A549 (cell line): Measurements from ENCODE around the gene SNU13. TPM values are rescaled to one million over a fixed set of nuclear protein-coding genes. Genes with fewer than 3 reads are reported as not detected.

Experiments used
- ATAC-seq, 2 experiments: fragments of 200-7000 bp in 1 of 2; fragments of >200 bp in 1 of 2; cut with Nextera tagmentation in 1 of 2; cut with Tn5 transposase in 1 of 2; 3 replicates each; pipeline versions ENCODE4 v1.8.0 to v1.9.1; 2018 to 2020; ENCODE audit warnings: mild to moderate bottlenecking in 1 of 2, moderate library complexity in 1 of 2
- CTCF ChIA-PET: fragments of 300-600 bp; sonication (Branson Sonifier 250); formaldehyde crosslinking; extraction: SDS; loops from one replicate; lab custom pipeline; 2021; ENCODE audit warnings: antibody characterized with exemption, inconsistent platforms; lab: Yijun Ruan, JAX
- POLR2A ChIA-PET: fragments of 350-600 bp; formaldehyde crosslinking; extraction: SDS; loops from one replicate; lab custom pipeline; 2021; ENCODE audit warnings: antibody characterized with exemption, inconsistent platforms; lab: Yijun Ruan, JAX
- DNase-seq, 2 experiments: peaks; one replicate each; pipeline versions ENCODE4 v3.0.0 to v3.0.0-alpha.2; 2011 to 2016; ENCODE audit warnings: low read depth in 1 of 2, low spot score in 1 of 2
- FAIRE-seq: peaks from 2 replicates; lab custom pipeline; 2011; peaks lifted over from hg19 to GRCh38; lab: Jason Lieb, UNC
- H3K27ac ChIP-seq, 2 experiments: fragments of >200 bp; sonication (Bioruptor Twin); formaldehyde crosslinking; 3 replicates each; pipeline ENCODE4 v1.5.1; 2016 to 2017
- H3K4me1 ChIP-seq: fragments of >200 bp; sonication (Bioruptor Twin); formaldehyde crosslinking; 3 replicates; pipeline ENCODE4 v1.6.1; 2016
- H3K4me2 ChIP-seq: fragments of >200 bp; sonication (Bioruptor Twin); formaldehyde crosslinking; 3 replicates; pipeline ENCODE4 v1.6.1; 2016
- H3K4me3 ChIP-seq: fragments of >200 bp; sonication (Bioruptor Twin); formaldehyde crosslinking; 3 replicates; pipeline ENCODE4 v1.5.1; 2016
- H3K9me3 ChIP-seq: fragments of >200 bp; sonication (Bioruptor Twin); formaldehyde crosslinking; 3 replicates; pipeline ENCODE4 v1.6.1; 2016
- ATOH8 ChIP-seq: fragments of 250-450 bp; sonication (Bioruptor Pico); IDR thresholded peaks from 2 replicates; pipeline ENCODE4 v1.5.0; 2020; ENCODE audit warnings: low read depth, mild to moderate bottlenecking, moderate library complexity
- BHLHE40 ChIP-seq: IDR thresholded peaks from 2 replicates; pipeline ENCODE4 v1.6.1; 2012; ENCODE audit warnings: low read depth, low read length, inconsistent platforms
- CEBPB ChIP-seq, 2 experiments: fragments of >200 bp in 1 of 2; sonication (Bioruptor Twin) in 1 of 2; formaldehyde crosslinking in 1 of 2; IDR thresholded peaks; 2 replicates each; pipeline ENCODE4 v1.6.1; 2012 to 2016
- CHD2 ChIP-seq: fragments of 150-350 bp; IDR thresholded peaks from 2 replicates; pipeline ENCODE4 v1.6.1; 2014; ENCODE audit warnings: low read length; ENCODE audit not compliant: partially characterized antibody
- CTCF ChIP-seq: fragments of >200 bp; sonication (Bioruptor Twin); formaldehyde crosslinking; IDR thresholded peaks from 3 replicates; pipeline ENCODE4 v1.5.1; 2016
- EHF ChIP-seq: fragments of 250-450 bp; sonication (Bioruptor Pico); IDR thresholded peaks from 2 replicates; pipeline ENCODE4 v1.5.0; 2020; ENCODE audit warnings: mild to moderate bottlenecking
- EHMT2 ChIP-seq: fragments of 200-600 bp; sonication (generic); IDR thresholded peaks from 2 replicates; pipeline ENCODE4 v1.6.1; 2016; ENCODE audit warnings: antibody characterized with exemption, low read depth, mild to moderate bottlenecking, moderate library complexity
- EP300 ChIP-seq, 2 experiments: fragments of >200 bp; sonication (Bioruptor Twin); formaldehyde crosslinking; IDR thresholded peaks; 2 replicates in 1 of 2; 3 replicates in 1 of 2; pipeline ENCODE4 v1.6.1; 2016 to 2017
- ESRRA ChIP-seq: fragments of 150-350 bp; IDR thresholded peaks from 2 replicates; pipeline ENCODE4 v1.6.1; 2014; ENCODE audit warnings: mild to moderate bottlenecking, low read length, borderline replicate concordance
- FOSB ChIP-seq: fragments of 250-450 bp; sonication (Bioruptor Pico); IDR thresholded peaks from 2 replicates; pipeline ENCODE4 v1.5.0; 2020; ENCODE audit warnings: mild to moderate bottlenecking, moderate library complexity
- HDAC2 ChIP-seq: fragments of 200-600 bp; sonication (generic); IDR thresholded peaks from 2 replicates; pipeline ENCODE4 v1.6.1; 2016
- HES2 ChIP-seq: fragments of >200 bp; sonication (Bioruptor Twin); formaldehyde crosslinking; IDR thresholded peaks from 2 replicates; pipeline ENCODE4 v1.6.1; 2016
- HEYL ChIP-seq: fragments of 250-450 bp; sonication (Bioruptor Pico); IDR thresholded peaks from 2 replicates; pipeline ENCODE4 v1.8.0; 2021; ENCODE audit warnings: mild to moderate bottlenecking, moderate library complexity
- HOXB13 ChIP-seq: fragments of 250-450 bp; sonication (Bioruptor Pico); IDR thresholded peaks from 2 replicates; pipeline ENCODE4 v1.5.0; 2020; ENCODE audit warnings: low read depth, mild to moderate bottlenecking, moderate library complexity
- KDM1A ChIP-seq: fragments of 200-600 bp; sonication (generic); IDR thresholded peaks from 2 replicates; pipeline ENCODE4 v1.6.1; 2016; ENCODE audit warnings: low read depth, mild to moderate bottlenecking
- KDM5A ChIP-seq: fragments of 200-600 bp; sonication (generic); IDR thresholded peaks from 2 replicates; pipeline ENCODE4 v1.6.1; 2016; ENCODE audit warnings: antibody characterized with exemption, mild to moderate bottlenecking
- MAX ChIP-seq: IDR thresholded peaks from 2 replicates; pipeline ENCODE4 v1.6.1; 2012
- MYC ChIP-seq: IDR thresholded peaks from 2 replicates; pipeline ENCODE4 v1.6.1; 2012; ENCODE audit warnings: mild to moderate bottlenecking, inconsistent platforms, low read length, improper control_type of control experiment, borderline replicate concordance
- NFE2L2 ChIP-seq: fragments of 150-350 bp; conservative IDR thresholded peaks from 2 replicates; pipeline ENCODE4 v1.6.1; 2014; ENCODE audit warnings: low read length
- NPAS2 ChIP-seq: fragments of 250-450 bp; sonication (Bioruptor Pico); IDR thresholded peaks from 2 replicates; pipeline ENCODE4 v1.8.0; 2022; ENCODE audit warnings: mild to moderate bottlenecking, moderate library complexity, borderline replicate concordance
- PBX3 ChIP-seq: IDR thresholded peaks from 2 replicates; pipeline ENCODE4 v1.6.1; 2012
- POLR2A ChIP-seq: IDR thresholded peaks from 2 replicates; pipeline ENCODE4 v1.6.1; 2012; ENCODE audit warnings: mild to moderate bottlenecking, low read length
- RAD21 ChIP-seq, 2 experiments: fragments of >200 bp in 1 of 2; sonication (Bioruptor Twin) in 1 of 2; formaldehyde crosslinking in 1 of 2; IDR thresholded peaks in 1 of 2; conservative IDR thresholded peaks in 1 of 2; 2 replicates in 1 of 2; 3 replicates in 1 of 2; pipeline ENCODE4 v1.6.1; 2012 to 2018; ENCODE audit warnings: inconsistent platforms in 1 of 2
- RARB ChIP-seq: fragments of 250-450 bp; sonication (Bioruptor Pico); IDR thresholded peaks from 2 replicates; pipeline ENCODE4 v1.8.0; 2021; ENCODE audit warnings: mild to moderate bottlenecking, moderate library complexity
- RCOR1 ChIP-seq: fragments of 150-350 bp; IDR thresholded peaks from 2 replicates; pipeline ENCODE4 v1.6.1; 2014; ENCODE audit warnings: antibody characterized with exemption, low read length, low read depth
- RFX5 ChIP-seq: fragments of 450-650 bp; IDR thresholded peaks from 2 replicates; pipeline ENCODE4 v1.7.1; 2014; ENCODE audit warnings: antibody characterized with exemption, mild to moderate bottlenecking, moderate library complexity
- TFCP2L1 ChIP-seq: fragments of 250-450 bp; sonication (Bioruptor Pico); IDR thresholded peaks from 2 replicates; pipeline ENCODE4 v1.5.0; 2021; ENCODE audit warnings: mild to moderate bottlenecking
- TP53 ChIP-seq: fragments of 250-450 bp; sonication (Bioruptor Pico); IDR thresholded peaks from 2 replicates; pipeline ENCODE4 v1.5.0; 2021; ENCODE audit warnings: mild to moderate bottlenecking, moderate library complexity
- WGBS: methylation state at CpG from one replicate; pipeline ENCODE4 v1.1.6; 2017; ENCODE audit errors: missing lambda C conversion rate; 5-methylcytosine and 5-hydroxymethylcytosine counted together
- polyA plus RNA-seq, 4 experiments: library from polyadenylated mRNA; depleted of rRNA in 3 of 4; stranded (reverse); fragments of >200 nt; fragmentation: RNase III in 1 of 4; extraction: RNeasy Plus Mini Kit Qiagen cat#74134 plus additional on column Dnase treatment in 1 of 4; gene quantifications; 2 replicates in 3 of 4; 3 replicates in 1 of 4; pipeline ENCODE4 v1.2.3, GENCODE V29; 2011 to 2017

Gene SNU13
- polyA plus RNA-seq, 2 of the 4 experiments (the other 2 are of a cell fraction) = 92.2 to 118 TPM

GRCh38 chr22:41713004-41713403 lies 24.3 kb upstream of the SNU13 start:
- H3K4me1 ChIP-seq = no peaks in the 10 kb centered on the region
- TF ChIP-seq BHLHE40 (no peak), NFE2L2 (no peak), RAD21 (conservative IDR thresholded peaks at IDR 0.05 in 1 of 2, IDR thresholded peaks at IDR 0.05 in 1 of 2) (no peak), FOSB (CRISPR knock-in tag) (no peak), EHMT2 (no peak), ATOH8 (no peak), HES2 (no peak), MYC (no peak), CEBPB (IDR thresholded peaks at IDR 0.05) (no peak), HOXB13 (CRISPR knock-in tag) (no peak), PBX3 (no peak), HEYL (CRISPR knock-in tag) (no peak), TP53 (CRISPR knock-in tag) (no peak), NPAS2 (CRISPR knock-in tag) (no peak)
- H3K4me2 ChIP-seq = no peak overlapping the region
- H3K4me3 ChIP-seq = no peak overlapping the region
- no peaks in the 10 kb centered on the region for H3K9me3 ChIP-seq
- ATAC-seq (0 out of 6 replicates have a peak, but pooled peaks of 1 of the 2 experiments have one; percentile 22), FAIRE-seq (no peak), DNase-seq (no peak)
- WGBS = 82% methylated on average over 9 of the region's 9 CpGs
- POLR2A ChIA-PET = no interaction called here
- no peak overlapping the region for H3K27ac ChIP-seq
- CTCF ChIA-PET = interaction anchor here (1.2 to 5.1 kb wide), 2 partner anchors 13 to 16 kb away, joined by 4 to 25 read pairs; no protein-coding TSS in a partner anchor

- Histone ChIP-seq H3K4me3 (no peak overlapping the region), H3K27ac (no peak overlapping the region), H3K4me1 (no peaks in the 10 kb centered on the region), H3K4me2 (no peak overlapping the region), H3K9me3 (no peaks in the 10 kb centered on the region)
- 83% methylated on average over 10 of the region's 10 CpGs for WGBS
- no peak for TF ChIP-seq EHMT2
- TF ChIP-seq TFCP2L1 = no peak
- no peak for TF ChIP-seq EHF (CRISPR knock-in tag)
- TF ChIP-seq CHD2 = no peak
- no peak for TF ChIP-seq HDAC2
- no peak for DNase-seq
- ChIA-PET CTCF (interaction anchor here (1.8 to 4.2 kb wide), 2 partner anchors 12 to 232 kb away, joined by 4 to 32 read pairs; no protein-coding TSS in a partner anchor), POLR2A (no interaction called here)
- ATAC-seq = no peak
- no peak for FAIRE-seq
Measured at GRCh38 chr22:41709341-41709740, 20.7 kb upstream of the SNU13 start.

GRCh38 chr22:41702763-41703162 lies 14.1 kb upstream of the SNU13 start:
- H3K4me1 ChIP-seq = no peaks in the 10 kb centered on the region
- TF ChIP-seq RARB (no peak), KDM5A (no peak), FOSB (CRISPR knock-in tag) (no peak), KDM1A (no peak), PBX3 (no peak), RFX5 (no peak), POLR2A (no peak), ESRRA (no peak), EP300 (IDR thresholded peaks at IDR 0.05) (no peak), MAX (no peak), EHF (CRISPR knock-in tag) (no peak), RCOR1 (no peak), CTCF (no peak)
- TF ChIP-seq, all 56 proteins: peak for 0
- H3K9me3 ChIP-seq = no peaks in the 10 kb centered on the region
- no peak overlapping the region for H3K4me2 ChIP-seq
- 83% methylated on average over 9 of the region's 9 CpGs for WGBS
- CTCF ChIA-PET = interaction anchor here (0.6 kb wide), 1 partner anchor 821 kb away, joined by 3 read pairs; no protein-coding TSS in a partner anchor
- POLR2A ChIA-PET = no interaction called here
- H3K4me3 ChIP-seq = no peak overlapping the region
- no peak for DNase-seq
- no peak for ATAC-seq
- H3K27ac ChIP-seq = no peak overlapping the region
- no peak for FAIRE-seq
